Measurements from ENCODE around the gene INSR.
"Not testable (repeated sequence)": the region's sequence is repeated elsewhere in the genome, so short reads cannot be mapped to it uniquely, and the experiment has no call there.

The INSR gene

DNA sequence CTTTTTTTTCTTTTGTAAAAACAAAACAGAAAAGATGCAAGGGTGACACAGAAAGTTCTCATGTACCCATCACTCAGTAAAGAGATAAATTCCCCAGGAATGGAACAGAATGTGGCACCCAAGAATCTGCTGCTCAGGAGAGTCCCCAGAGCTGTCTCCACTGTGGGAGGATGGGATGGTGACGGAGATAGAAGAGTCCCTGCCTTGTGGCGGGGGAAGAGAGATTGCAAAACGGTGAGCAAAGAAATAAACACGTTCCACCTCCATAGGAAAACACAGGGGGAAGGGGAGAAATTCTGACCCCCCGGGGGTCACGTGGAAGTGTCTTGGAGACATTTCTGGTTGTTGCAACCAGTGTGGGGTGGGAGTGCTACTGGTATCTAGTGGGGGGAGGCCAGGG is 76.4 kb downstream of the INSR start:
- DNase-seq = no peak

DNA sequence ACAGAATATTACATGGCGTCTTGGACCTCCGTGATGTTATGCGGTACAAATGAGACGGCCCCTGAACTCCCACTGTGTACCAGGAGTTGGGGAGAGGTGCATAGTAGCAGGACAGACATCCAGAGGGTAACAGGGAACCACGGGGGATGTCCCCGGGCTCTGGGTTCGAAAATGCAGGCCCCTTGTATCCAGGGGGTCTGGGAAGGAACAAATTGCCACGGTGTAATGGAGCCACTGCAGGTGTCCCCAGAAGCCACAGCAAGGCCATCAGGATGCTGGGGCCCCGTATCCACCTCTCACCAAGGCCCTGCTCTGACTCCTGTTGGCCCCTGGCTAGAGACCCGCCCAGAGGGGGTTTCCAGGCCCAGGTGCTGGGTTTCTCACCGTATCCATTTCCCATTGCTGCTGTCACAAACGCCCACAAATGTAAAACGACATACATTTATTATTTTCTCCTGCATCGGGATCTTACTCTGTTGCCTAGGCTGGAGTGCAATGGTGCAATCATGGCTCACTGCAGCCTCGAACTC is 77.8 kb downstream of the INSR start:
- no peak for DNase-seq

GRCh38 chr19:7215176-7215575 is 79.0 kb downstream of the INSR start:
- DNase-seq = no peak

GRCh38 chr19:7214324-7215089 is 79.7 kb downstream of the INSR start:
- DNase-seq = no peak

DNA sequence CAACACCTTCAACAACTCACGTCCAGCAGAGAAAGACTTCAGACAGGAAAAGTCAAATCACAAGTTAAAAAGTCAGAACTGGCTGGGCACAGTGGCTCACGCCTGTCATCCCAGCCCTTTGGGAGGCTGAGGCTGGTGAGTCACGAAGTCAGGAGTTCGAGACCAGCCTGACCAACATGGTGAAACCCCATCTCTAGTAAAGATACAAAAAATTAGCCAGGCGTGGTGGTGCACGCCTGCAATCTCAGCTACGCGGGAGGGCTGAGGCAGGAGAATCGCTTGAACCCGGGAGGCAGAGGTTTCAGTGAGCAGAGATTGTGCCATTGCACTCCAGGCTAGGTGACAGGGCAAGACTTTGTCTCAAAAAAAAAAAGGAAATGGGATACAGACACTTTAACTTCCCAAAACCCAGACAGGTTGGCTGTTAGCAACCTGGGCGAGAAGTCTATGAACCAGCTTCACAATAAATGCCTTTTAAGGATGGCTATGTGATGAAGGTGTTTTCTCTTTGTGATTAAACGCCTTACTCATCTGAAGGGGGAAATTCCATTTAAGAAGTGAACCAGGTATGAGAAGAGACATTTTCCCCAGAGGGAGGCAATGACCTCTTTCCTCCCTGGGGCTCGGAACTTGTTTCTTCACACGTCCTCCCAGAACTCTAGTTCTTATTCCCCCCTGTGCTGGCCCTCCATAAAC is 80.4 kb downstream of the INSR start:
- DNase-seq = no peak

- no peak for DNase-seq
Measured at GRCh38 chr19:7211191-7211951, 82.8 kb downstream of the INSR start.

DNA sequence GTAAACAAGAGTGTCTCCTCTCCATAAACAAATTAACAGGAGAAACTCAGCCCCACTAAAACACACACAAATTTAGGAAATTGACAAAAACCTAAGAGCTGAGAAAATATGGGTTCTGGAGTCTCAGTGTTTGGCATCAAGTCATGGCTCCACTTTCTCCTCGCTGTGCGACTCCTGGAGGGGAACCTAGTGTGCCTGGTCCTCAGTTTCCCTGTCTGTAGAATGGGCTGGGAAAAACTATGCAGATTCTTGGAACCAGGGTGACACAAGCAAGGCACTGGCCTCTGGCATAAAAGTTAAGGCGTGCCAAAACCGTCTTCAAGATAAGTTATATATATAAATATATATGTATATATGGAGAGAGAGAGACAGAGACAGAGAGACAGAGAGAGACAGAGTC is 83.9 kb downstream of the INSR start:
- no peak for DNase-seq

DNA sequence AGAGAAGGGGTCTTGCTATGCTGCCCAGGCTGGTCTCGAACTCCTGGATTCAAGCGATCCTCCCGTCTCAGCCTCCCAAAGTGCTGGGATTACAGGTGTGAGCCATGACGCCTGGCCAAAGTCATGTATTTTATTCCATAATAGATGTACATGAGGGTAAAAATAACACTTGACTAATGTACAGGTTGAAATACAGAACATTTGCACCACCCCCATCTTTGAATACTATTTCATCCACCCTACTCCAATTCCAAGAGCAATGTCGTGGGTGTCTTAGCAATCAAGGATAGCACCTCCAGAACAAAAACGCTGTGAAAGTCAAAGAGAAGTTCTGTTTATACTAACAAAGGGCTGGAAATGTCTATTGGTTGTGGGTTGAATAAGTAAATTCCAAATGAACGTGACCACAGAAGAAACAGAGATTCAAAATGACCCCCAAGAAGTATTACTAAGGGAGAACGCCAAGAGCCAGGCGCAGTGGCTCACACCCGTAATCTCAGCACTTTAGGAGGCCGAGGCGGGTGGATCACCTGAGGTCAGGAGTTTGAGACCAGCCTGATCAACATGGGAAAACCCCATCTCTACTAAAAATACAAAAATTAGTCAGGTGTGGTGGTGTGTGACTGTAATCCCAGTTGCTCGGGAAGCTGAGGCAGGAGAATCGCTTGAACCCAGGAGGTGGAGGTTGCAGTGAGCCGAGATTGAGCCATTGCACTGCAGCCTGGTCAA is 84.5 kb downstream of the INSR start:
- not testable (repeated sequence) for DNase-seq

- not testable (repeated sequence) for DNase-seq
Measured at GRCh38 chr19:7209036-7209435, 85.2 kb downstream of the INSR start.

DNA sequence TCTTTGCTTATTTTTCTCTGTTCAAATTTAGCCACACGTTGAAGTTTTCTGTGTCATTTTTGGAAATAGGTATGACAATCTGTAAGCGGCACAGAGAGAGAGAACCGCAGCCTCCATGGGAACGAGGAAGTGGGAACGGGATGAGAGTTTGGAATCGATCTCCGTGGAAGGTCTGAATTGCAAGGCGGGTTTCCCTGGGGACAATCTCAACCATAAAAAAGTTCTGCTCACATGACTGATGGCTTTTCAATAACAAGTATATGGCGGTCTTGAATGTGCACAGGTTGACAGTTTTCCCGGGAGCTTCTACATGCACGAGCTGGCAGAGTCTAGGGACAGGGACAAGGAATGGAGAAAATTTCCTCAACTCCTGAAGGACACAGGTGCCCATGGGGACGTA is 90.9 kb downstream of the INSR start:
- DNase-seq = no peak

- DNase-seq = no peak
Measured at GRCh38 chr19:7202888-7203287, 91.3 kb downstream of the INSR start.

- DNase-seq = no peak
Measured at GRCh38 chr19:7200736-7201135, 93.5 kb downstream of the INSR start.

DNA sequence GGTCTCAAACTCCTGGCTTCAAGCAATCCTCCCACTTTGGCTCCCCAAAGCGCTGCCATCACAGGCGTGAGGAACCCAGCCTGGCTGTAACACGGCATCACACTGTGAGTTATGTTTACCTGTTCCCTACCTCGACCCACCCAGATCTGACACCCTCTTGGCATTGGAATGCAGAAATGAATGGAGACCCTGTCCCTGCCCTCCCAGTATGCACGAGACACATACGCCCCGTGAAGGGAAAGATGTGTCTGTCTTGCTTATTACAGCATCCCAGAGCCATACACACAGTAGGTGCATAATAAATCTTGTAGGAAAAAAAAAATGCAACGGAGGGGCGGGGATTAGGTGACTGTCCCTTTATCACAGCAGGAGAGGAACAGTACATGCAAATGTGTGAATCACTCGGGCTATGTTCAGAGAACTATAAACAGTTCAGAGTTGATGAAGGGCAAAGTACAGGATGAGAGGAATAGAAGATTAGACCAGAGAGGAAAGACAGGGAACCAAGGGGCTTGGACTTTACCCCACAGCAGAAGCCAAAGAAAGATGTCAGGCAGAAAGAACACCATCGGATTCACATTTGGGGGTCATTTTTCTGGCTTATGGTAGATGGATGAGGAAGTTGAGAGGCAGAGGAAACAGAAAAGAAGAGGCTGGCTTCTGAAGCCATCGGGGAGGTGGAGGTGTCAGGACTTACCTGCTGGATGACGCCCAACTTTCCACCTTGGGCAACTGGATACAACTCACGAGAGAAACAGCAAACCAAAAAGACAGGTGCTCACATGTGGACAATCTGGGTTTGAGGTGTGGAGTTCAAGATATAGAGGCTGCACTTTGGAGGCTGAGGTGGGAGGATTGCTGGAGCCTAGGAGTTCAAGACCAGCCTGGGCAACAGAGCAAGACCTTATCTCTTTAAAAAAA is 94.3 kb downstream of the INSR start:
- no peak for DNase-seq

DNA sequence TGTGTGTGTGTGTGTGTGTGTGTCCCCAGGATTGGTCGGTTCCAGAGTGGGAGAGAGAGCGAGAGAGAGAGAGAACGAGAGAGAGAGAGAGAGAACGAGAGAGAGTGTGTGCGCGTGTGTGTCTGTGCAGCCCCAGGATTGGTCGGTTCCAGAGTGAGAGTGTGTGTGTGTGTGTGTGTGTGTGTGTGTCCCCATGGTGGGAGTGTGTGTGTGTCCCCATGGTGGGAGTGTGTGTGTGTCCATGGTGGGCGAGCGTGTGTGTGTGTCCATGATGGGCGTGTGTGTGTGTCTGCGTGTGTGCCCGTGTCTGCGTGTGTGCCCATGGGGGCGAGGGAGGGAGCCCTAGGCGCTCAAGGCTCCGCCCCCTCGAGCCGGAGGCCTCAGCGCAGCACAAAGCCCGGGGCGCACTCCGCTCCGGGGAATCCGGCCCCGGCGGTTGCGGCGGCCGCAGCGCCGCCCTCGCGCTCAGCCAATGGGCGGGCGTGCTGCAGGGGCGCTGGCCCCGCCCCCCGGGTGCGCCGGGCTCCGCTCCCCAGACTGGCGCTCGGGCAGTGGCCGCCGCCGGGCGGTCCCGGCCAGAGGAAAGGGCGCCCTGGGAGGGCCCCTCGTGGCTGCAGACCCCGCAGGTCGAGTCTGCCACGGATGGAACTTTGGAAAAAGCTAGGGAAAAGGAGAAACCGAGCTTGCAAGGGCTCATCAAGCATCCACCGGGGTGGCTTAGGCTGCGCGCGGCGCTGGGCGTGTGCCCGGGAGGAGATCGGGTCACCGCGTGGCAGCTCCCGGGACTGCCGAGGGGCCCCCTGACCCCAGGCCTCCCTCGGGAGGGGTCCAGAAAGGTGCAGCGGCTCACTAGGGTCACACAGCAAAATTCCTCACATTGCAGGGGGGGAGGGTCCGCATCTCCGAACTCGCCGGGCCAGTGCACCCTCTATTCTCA is 96.2 kb downstream of the INSR start:
- DNase-seq = peak; percentile 88

GRCh38 chr19:7197119-7197759 is 97.0 kb downstream of the INSR start:
- peak; percentile 75 for DNase-seq

- DNase-seq = no peak
Measured at GRCh38 chr19:7196763-7197118, 97.5 kb downstream of the INSR start.

DNA sequence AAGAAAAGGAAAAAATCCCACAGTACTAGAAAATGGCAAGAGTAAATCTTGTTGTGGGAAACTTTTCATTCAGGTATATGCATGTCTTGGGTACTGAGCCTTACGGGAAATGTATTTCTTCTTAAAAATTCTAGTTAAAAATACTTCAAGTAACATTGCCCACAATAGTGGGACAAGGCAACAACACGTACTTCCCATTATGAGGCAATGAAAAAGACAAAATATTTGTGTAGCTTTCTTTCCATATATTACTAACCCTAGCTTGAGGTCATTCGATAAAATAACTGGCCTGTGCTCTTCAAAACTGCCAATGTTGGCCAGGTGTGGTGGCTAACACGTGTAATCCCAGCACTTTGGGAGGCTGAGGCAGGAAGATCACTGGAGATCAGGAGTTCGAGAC is 99.2 kb downstream of the INSR start:
- no peak for DNase-seq

DNA sequence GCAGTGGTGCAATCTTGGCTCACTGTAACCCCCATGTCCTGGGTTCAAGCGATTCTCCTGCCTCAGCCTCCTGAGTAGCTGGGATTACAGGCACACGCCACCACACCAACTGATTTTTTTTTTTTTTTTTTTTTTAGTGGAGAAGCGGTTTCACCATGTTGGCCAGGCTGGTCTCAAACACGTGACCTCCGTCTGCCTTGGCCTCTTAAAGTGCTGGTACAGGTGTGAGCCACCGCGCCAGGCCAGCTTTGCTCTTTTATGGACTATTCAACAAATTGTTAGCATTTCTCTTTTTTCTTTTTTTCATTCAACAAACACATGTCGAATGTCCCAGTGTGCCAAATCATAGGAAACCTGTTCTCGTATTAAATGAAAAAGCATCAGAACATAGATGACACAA is 99.6 kb downstream of the INSR start:
- DNase-seq = no peak

- DNase-seq = no peak
Measured at GRCh38 chr19:7191946-7192691, 102.1 kb downstream of the INSR start.

Measured in NCI-H2171 (cell line).